DOHH2 (cell line): ENCODE measurements around the gene TMEM190.

ENCODE experiments used
- H3F3A ChIP-seq: fragments of 200-600 bp; sonication (generic), shearing (Covaris generic); 2 replicates; pipeline ENCODE4 v1.6.0; 2016; ENCODE audit warnings: antibody characterized with exemption, mild to moderate bottlenecking; ENCODE audit not compliant: control insufficient read depth, insufficient read depth
- H3K27ac ChIP-seq: fragments of 200-600 bp; sonication (generic); 2 replicates; pipeline ENCODE4 v1.5.1; 2014; ENCODE audit warnings: low read depth, mild to moderate bottlenecking, low read length, moderate library complexity
- H3K27me3 ChIP-seq: fragments of 200-600 bp; sonication (generic); 2 replicates; pipeline ENCODE4 v1.6.1; 2014; ENCODE audit warnings: mild to moderate bottlenecking, low read length, mixed read lengths; ENCODE audit not compliant: control insufficient read depth
- H3K36me3 ChIP-seq: fragments of 200-600 bp; sonication (generic); 2 replicates; pipeline ENCODE4 v1.6.1; 2014; ENCODE audit warnings: mild to moderate bottlenecking, low read length, moderate library complexity, mixed read lengths; ENCODE audit not compliant: control insufficient read depth
- H3K4me1 ChIP-seq: fragments of 200-600 bp; sonication (generic); 2 replicates; pipeline ENCODE4 v1.6.1; 2014; ENCODE audit warnings: mild to moderate bottlenecking, low read length, mixed read lengths; ENCODE audit not compliant: control insufficient read depth
- H3K4me2 ChIP-seq: fragments of 200-600 bp; sonication (generic); 2 replicates; pipeline ENCODE4 v1.6.0; 2014; ENCODE audit warnings: mild to moderate bottlenecking, low read length, moderate library complexity
- H3K4me3 ChIP-seq: fragments of 200-600 bp; sonication (generic); 2 replicates; pipeline ENCODE4 v1.5.1; 2014; ENCODE audit warnings: mild to moderate bottlenecking, low read length, mixed read lengths
- H3K79me2 ChIP-seq: fragments of 200-600 bp; sonication (generic); 2 replicates; pipeline ENCODE4 v1.6.1; 2014; ENCODE audit warnings: mild to moderate bottlenecking, low read length, mixed read lengths; ENCODE audit not compliant: control insufficient read depth
- H3K9me2 ChIP-seq: fragments of 200-600 bp; sonication (generic); replicated peaks from 2 replicates; pipeline ENCODE4 v1.6.1; 2014; ENCODE audit warnings: mild to moderate bottlenecking, low read length, mixed read lengths; ENCODE audit not compliant: control insufficient read depth
- H3K9me3 ChIP-seq: fragments of 200-600 bp; sonication (generic); 2 replicates; pipeline ENCODE4 v1.6.1; 2014; ENCODE audit warnings: antibody characterized with exemption, low read length, mixed read lengths; ENCODE audit not compliant: control insufficient read depth, insufficient read depth
- H4K20me1 ChIP-seq: fragments of 200-600 bp; sonication (generic); 2 replicates; pipeline ENCODE4 v1.6.0; 2014; ENCODE audit warnings: low read depth, mild to moderate bottlenecking, antibody characterized with exemption, low read length, moderate library complexity; ENCODE audit not compliant: control insufficient read depth, insufficient read depth
- CTCF ChIP-seq: fragments of 200-600 bp; sonication (generic); IDR thresholded peaks from one replicate; pipeline ENCODE4 v1.5.1; 2014; ENCODE audit warnings: antibody characterized with exemption, mild to moderate bottlenecking, low read depth, low read length; ENCODE audit not compliant: poor library complexity, severe bottlenecking
- EZH2phosphoT487 ChIP-seq: fragments of 200-600 bp; sonication (generic); IDR thresholded peaks from 2 replicates; pipeline ENCODE4 v1.6.1; 2017; ENCODE audit warnings: borderline replicate concordance, mild to moderate bottlenecking, antibody characterized with exemption, low read length, moderate library complexity, mixed read lengths

TMEM190 gene

GRCh38 chr19:55336101-55336500 lies 40.5 kb upstream of the TMEM190 start:
- Histone ChIP-seq H3K4me2 (no peak overlapping the region), H3K4me1 (peaks cover 17% of the 10 kb centered on the region), H3K9me2 (no peaks in the 10 kb centered on the region)

DNA sequence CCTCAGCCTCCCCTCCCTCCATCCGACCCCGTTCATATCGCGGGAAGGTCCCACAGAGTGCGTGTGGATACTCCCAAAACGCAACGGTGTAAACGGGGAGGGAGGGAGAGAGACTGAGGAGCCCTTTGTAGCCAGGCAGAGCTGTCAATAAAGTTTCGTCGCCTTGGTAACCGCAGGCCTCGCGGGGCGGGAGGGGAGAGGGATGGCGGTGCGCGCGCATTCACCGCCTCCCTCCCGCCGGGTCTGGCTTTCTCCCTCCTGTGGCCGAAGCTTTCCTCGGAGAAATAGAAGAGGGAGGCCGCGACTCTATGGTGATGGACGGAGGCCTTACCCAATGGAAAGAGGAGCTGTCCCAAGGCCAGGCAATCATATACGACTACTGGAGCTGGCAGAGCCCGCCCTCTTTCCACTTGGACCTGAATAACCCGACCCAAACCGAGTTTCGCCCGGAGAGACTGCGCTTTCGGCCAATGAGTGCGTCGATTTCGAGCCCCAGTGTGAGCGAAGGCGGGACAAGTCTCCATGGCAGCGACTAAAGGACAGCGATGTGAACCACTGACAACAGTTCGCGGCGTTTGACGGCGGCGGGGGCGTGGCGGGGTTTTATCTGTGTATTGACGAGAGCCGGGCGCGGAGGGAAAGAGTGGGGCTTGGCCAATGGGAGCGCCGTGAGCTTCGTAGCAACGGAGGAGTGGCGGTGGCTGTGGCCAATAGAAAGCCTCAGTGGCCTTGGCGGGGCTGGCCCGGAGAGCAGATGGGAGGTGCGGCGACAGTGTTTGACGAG lies 37.3 kb upstream of the TMEM190 start, which contains the start of gene KMT5C:
Gene KMT5C, plus strand, starts transcription at position 772 of the 784 bp plus-strand sequence. CDS start 2,061 bp downstream, outside the sequence.
- TF ChIP-seq CTCF = no peak
- no peak for TF ChIP-seq EZH2phosphoT487

More at GRCh38 chr19:55336101-55336500, 40.5 kb upstream of the TMEM190 start:
- H3K79me2 ChIP-seq = peaks cover 11% of the 10 kb centered on the region
- TF ChIP-seq CTCF = no peak
- no peak for TF ChIP-seq EZH2phosphoT487
- H3F3A ChIP-seq = no peaks in the 10 kb centered on the region
- no peak overlapping the region for H3K4me3 ChIP-seq
- H3K27me3 ChIP-seq = peaks cover 21% of the 10 kb centered on the region
- no peaks in the 10 kb centered on the region for H3K36me3 ChIP-seq
- no peaks in the 10 kb centered on the region for H3K9me3 ChIP-seq
- H4K20me1 ChIP-seq = no peaks in the 10 kb centered on the region
- no peak overlapping the region for H3K27ac ChIP-seq

DNA sequence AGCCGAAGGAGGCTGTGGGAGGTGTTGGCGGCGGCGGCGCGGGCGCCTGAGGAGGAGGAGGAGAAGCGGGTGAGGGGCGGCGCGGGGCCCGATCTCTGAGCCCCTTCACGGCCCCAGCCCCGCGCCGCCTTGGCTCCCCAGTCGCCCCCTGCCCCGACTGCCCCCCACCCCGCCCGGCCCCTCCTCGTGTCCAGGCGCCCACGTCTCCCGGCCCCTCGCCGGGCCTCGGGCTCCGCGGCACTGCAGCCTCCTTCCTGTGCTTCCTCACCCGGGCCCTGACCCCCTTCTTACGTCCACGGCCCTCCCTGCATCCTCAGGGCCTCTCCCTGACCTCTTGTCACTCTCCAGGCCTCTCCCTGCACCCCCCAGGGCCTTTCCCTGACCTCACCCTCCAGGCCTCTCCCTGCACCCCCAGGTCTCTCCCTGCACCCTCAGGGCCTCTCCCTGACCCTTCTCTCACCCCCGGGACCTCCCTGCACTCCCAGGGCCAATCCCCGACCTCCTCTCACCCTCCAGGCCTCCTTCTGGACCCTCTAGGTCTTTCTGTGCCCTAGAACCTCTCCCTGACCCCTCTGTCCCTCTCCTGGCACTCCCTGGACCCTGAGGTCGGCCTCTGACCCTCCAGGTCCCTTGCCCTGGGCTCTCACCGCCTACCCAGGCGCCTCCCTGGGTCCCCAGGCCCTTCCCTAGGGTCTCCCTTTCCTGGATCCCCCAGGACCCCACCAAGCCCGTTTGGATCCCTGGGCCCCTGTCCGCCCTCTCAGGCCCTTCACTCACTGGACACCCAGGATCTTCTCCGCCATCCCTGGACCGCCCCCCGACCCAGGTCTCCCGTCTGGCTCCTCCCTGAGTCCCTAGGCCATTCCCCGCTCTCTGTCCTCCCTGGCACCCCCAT lies 36.5 kb upstream of the TMEM190 start:
- H3K79me2 ChIP-seq = peaks cover 18% of the 10 kb centered on the region
- no peak for TF ChIP-seq EZH2phosphoT487
- no peak for TF ChIP-seq CTCF
- H3K27ac ChIP-seq = peak overlapping the region; percentile 64

More for the DNA sequence above, 37.3 kb upstream of the TMEM190 start, which contains the start of gene KMT5C:
- H3K4me2 ChIP-seq = peak within 1 kb of the TSS; percentile 98
- peaks cover 7% of the 10 kb centered on the region for H3K27me3 ChIP-seq
- no peaks in the 10 kb centered on the region for H3F3A ChIP-seq
- 0 out of 2 replicates have a peak, but pooled peaks cover 3% of the 10 kb centered on the region for H4K20me1 ChIP-seq
- H3K36me3 ChIP-seq = peaks cover 16% of the 10 kb centered on the region
- peaks cover 18% of the 10 kb centered on the region for H3K79me2 ChIP-seq
- H3K4me1 ChIP-seq = peaks cover 23% of the 10 kb centered on the region
- no peaks in the 10 kb centered on the region for H3K9me2 ChIP-seq
- peak within 1 kb of the TSS; percentile 64 for H3K27ac ChIP-seq
- H3K4me3 ChIP-seq = peak within 1 kb of the TSS; percentile 99
- H3K9me3 ChIP-seq = no peaks in the 10 kb centered on the region

More for the DNA sequence above, 36.5 kb upstream of the TMEM190 start:
- no peaks in the 10 kb centered on the region for H3F3A ChIP-seq
- no peaks in the 10 kb centered on the region for H3K9me3 ChIP-seq
- H3K27me3 ChIP-seq = peaks cover 7% of the 10 kb centered on the region
- peak overlapping the region; percentile 92 for H3K4me2 ChIP-seq
- H3K36me3 ChIP-seq = peaks cover 16% of the 10 kb centered on the region
- peak overlapping the region; percentile 99 for H3K4me3 ChIP-seq
- H3K9me2 ChIP-seq = no peaks in the 10 kb centered on the region
- H4K20me1 ChIP-seq = 0 out of 2 replicates have a peak, but pooled peaks cover 3% of the 10 kb centered on the region
- H3K4me1 ChIP-seq = peaks cover 23% of the 10 kb centered on the region
